ES-I3 (cell line): ENCODE measurements around the gene PLXNA4.

Experiments
- H3K36me3 ChIP-seq: 2 replicates; pipeline ENCODE4 v1.6.1; 2013; ENCODE audit warnings: mild to moderate bottlenecking, low read length, control low read depth, moderate library complexity; ENCODE audit not compliant: insufficient read depth
- H3K4me1 ChIP-seq: 2 replicates; pipeline ENCODE4 v1.6.1; 2013; ENCODE audit warnings: mild to moderate bottlenecking, control low read depth, low read length; ENCODE audit not compliant: insufficient read depth
- H3K9ac ChIP-seq: 2 replicates; pipeline ENCODE4 v1.6.1; 2013; ENCODE audit warnings: low read depth, mild to moderate bottlenecking, low read length, moderate library complexity
- H3K9me3 ChIP-seq: 2 replicates; pipeline ENCODE4 v1.6.1; 2013; ENCODE audit warnings: mild to moderate bottlenecking, low read length, moderate library complexity; ENCODE audit not compliant: control insufficient read depth, insufficient read depth

The PLXNA4 gene

DNA sequence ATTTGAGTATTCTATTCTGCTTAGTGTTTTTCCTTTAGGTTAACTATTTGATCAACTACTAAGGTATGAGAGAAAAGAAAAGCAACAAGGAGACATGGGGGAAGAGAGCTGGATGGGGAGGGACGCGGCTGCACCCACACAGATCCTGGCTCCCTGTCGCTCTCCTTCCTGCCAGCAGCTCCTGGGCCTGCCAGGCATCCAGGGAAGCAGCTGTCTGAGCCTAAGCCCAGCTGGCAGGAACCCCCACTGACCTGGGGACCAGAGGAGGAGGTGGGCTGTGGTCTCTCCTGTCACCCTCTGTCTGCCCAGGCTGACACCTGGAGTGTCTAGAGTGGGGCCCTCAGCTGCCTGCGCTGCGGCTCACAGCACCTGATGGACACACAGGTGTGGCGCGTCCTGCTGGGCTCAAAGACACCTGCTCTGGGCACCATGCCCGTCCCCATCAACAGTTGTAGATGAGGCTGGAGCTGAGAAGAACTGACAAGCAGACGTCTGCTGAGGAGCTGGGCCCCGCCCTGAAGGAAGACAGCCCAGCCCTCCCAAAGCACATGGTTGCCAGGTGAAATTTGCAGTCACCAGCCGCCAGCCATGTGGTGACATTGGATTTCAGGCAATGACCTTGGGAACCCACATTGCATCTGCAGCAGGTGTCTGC, 207.9 kb downstream of the PLXNA4 start:
- Histone ChIP-seq H3K9me3 (no peaks in the 10 kb centered on the region), H3K36me3 (no peaks in the 10 kb centered on the region), H3K4me1 (no peaks in the 10 kb centered on the region), H3K9ac (no peak overlapping the region)

GRCh38 chr7:132367795-132368194, 208.5 kb downstream of the PLXNA4 start:
- Histone ChIP-seq H3K4me1 (no peaks in the 10 kb centered on the region), H3K36me3 (no peaks in the 10 kb centered on the region), H3K9me3 (no peaks in the 10 kb centered on the region), H3K9ac (no peak overlapping the region)

- no peaks in the 10 kb centered on the region for H3K9me3 ChIP-seq
- no peak overlapping the region for H3K9ac ChIP-seq
- H3K36me3 ChIP-seq, result no peaks in the 10 kb centered on the region
- no peaks in the 10 kb centered on the region for H3K4me1 ChIP-seq
These were observed 209.3 kb downstream of the PLXNA4 start for GRCh38 chr7:132367004-132367403.

- no peaks in the 10 kb centered on the region for H3K9me3 ChIP-seq
- no peaks in the 10 kb centered on the region for H3K36me3 ChIP-seq
- no peak overlapping the region for H3K9ac ChIP-seq
- no peaks in the 10 kb centered on the region for H3K4me1 ChIP-seq
These were observed 212.0 kb downstream of the PLXNA4 start for GRCh38 chr7:132364226-132364625.

- no peak overlapping the region for H3K9ac ChIP-seq
- no peaks in the 10 kb centered on the region for H3K36me3 ChIP-seq
- H3K9me3 ChIP-seq, result no peaks in the 10 kb centered on the region
- no peaks in the 10 kb centered on the region for H3K4me1 ChIP-seq
These were observed 214.2 kb downstream of the PLXNA4 start for GRCh38 chr7:132362059-132362458.

GRCh38 chr7:132361146-132361545, 215.1 kb downstream of the PLXNA4 start:
- H3K9me3 ChIP-seq, result no peaks in the 10 kb centered on the region
- no peak overlapping the region for H3K9ac ChIP-seq
- H3K36me3 ChIP-seq, result no peaks in the 10 kb centered on the region
- no peaks in the 10 kb centered on the region for H3K4me1 ChIP-seq

- Histone ChIP-seq H3K9ac (no peak overlapping the region), H3K9me3 (no peaks in the 10 kb centered on the region), H3K4me1 (no peaks in the 10 kb centered on the region), H3K36me3 (no peaks in the 10 kb centered on the region)
These were observed 216.5 kb downstream of the PLXNA4 start for GRCh38 chr7:132359743-132360142.

DNA sequence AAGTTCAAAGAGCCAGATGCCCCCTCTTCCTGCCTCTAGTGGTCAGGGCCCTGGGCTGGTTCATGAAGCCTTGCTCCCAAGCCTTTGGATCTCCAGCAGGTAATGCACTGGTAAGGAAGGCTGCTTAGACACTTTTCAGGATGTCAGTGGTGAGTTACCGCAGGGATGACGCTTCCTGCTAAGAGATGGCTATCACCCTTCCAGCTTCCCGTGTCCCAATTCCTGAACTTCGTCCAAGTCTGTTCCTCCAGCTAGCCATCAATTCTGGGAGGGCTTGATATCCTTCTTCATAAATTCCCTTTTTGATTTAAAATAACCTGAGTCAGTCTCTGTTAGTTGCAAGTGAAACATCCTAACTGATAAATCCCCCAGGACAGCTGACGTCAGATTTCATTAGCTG, 221.2 kb downstream of the PLXNA4 start:
- Histone ChIP-seq H3K36me3 (no peaks in the 10 kb centered on the region), H3K9ac (no peak overlapping the region), H3K4me1 (peaks cover 8% of the 10 kb centered on the region; the same call in 1 of the 2 replicates), H3K9me3 (no peaks in the 10 kb centered on the region)

DNA sequence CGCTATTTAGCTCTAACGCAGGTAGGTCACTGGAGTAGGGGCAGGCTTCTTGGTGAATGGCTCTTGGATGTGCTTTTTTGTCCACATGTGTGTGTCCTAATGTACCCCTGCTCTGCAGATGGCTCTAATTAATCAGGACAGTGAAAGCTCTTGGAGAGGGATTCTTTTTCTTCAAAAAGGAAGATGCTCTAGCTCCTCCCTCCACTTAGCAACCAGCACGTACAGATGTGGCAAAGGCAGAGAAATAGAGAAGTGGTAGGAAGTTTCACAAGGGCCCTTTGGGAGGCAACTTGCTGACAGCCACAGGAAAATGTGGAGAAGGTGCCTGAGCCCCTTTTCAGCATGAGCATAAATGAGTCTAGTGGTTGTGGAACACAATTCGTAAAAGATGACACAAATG, 221.7 kb downstream of the PLXNA4 start:
- H3K9ac ChIP-seq, result no peak overlapping the region
- peaks cover 8% of the 10 kb centered on the region; the same call in 1 of the 2 replicates for H3K4me1 ChIP-seq
- H3K9me3 ChIP-seq, result no peaks in the 10 kb centered on the region
- H3K36me3 ChIP-seq, result no peaks in the 10 kb centered on the region

- no peaks in the 10 kb centered on the region for H3K9me3 ChIP-seq
These were observed 222.3 kb downstream of the PLXNA4 start for GRCh38 chr7:132353936-132354335.

DNA sequence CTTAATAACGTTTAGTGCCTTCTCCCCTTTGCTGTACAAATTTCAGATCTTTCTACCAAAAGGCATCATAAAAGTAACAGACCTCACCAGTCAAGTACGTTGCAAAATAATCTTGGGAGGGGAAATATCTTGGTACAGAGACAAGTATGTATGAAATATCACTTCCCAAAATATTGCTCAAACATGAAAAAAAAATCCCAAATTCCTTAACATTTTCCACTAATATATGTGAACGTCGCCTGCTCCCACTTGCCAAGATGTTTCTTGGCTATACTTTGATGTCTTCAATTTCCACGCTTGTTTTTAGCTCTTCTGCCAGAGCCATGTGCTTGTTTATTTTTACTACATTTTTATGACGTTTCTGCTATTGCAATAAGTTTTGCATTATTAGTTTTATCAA, 223.5 kb downstream of the PLXNA4 start:
- Histone ChIP-seq H3K4me1 (peaks cover 8% of the 10 kb centered on the region; the same call in 1 of the 2 replicates), H3K9ac (no peak overlapping the region), H3K9me3 (no peaks in the 10 kb centered on the region), H3K36me3 (no peaks in the 10 kb centered on the region)

More at GRCh38 chr7:132353936-132354335, 222.3 kb downstream of the PLXNA4 start:
- Histone ChIP-seq H3K4me1 (peaks cover 8% of the 10 kb centered on the region; the same call in 1 of the 2 replicates), H3K36me3 (no peaks in the 10 kb centered on the region), H3K9ac (no peak overlapping the region)

DNA sequence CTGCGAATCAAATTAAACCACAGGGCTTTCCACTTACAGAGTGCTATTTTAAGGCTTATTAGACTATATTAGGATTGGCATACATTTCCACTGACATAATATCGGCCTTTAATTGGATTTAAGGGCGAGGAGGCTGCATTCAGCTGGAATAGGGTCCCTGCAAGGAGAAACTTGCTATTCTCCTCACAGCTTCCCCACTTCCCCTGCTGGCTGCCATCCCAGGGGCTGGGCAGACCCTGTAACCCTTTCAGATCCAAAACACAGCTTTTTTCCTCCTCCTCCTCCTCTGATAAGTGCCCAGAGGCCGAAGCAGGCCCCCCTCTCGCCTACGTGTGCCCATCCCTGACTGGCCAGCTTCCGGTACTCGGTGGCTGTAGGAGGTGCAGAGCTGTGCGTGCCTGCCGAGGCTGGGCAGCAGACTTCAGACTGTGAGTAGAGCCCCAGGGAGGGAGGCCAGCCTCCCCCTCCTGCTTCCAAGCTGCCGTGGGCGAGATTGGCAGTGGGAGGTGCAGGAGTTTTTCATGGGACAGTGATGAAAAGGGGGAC, 224.2 kb downstream of the PLXNA4 start:
- H3K9me3 ChIP-seq, result no peaks in the 10 kb centered on the region
- H3K36me3 ChIP-seq, result no peaks in the 10 kb centered on the region
- H3K4me1 ChIP-seq, result peaks cover 8% of the 10 kb centered on the region; the same call in 1 of the 2 replicates
- H3K9ac ChIP-seq, result no peak overlapping the region

GRCh38 chr7:132350741-132351140, 225.5 kb downstream of the PLXNA4 start:
- H3K36me3 ChIP-seq, result no peaks in the 10 kb centered on the region
- no peak overlapping the region for H3K9ac ChIP-seq
- H3K4me1 ChIP-seq, result peaks cover 8% of the 10 kb centered on the region; the same call in 1 of the 2 replicates
- no peaks in the 10 kb centered on the region for H3K9me3 ChIP-seq

DNA sequence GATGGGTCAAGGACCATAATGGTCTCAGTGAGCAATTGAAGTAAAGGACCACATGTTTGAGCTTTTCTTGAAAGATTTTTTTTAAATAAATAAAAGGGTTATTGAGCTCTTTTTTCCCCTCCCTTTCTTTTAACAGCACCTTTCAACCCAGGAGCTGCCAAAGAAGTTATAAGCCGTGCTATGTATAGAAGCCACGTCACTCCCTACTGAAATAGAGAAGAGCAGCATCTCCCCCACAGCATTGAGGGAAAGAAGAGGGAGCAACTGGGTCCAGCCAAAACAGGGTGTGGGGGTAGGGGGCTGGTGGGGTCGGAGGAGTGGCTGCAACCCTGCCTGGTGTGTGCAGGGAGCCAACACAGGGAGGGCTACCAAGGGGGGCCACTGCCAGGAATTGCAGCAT, 227.2 kb downstream of the PLXNA4 start:
- Histone ChIP-seq H3K4me1 (peaks cover 8% of the 10 kb centered on the region; the same call in 1 of the 2 replicates), H3K9ac (no peak overlapping the region), H3K36me3 (no peaks in the 10 kb centered on the region), H3K9me3 (no peaks in the 10 kb centered on the region)

DNA sequence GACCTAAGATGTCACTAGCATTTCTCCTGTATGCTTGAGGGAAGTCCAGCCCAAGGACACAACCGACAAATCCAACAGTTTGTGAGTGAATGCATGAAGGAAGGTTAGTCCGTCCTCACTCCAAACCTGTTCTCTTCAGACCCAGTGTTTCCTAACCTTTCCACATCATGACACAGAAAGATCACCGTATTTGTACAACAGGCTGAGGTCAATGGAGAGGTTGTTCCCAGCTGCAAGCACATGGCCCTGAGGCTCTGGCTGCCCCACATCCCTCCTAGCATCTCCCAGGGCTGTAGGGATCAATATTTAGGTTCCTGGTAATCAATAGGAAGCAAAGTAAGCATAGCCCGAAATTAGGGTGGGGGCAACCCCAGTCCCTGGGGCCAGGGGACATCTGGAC, 227.9 kb downstream of the PLXNA4 start:
- Histone ChIP-seq H3K9ac (no peak overlapping the region), H3K4me1 (peaks cover 8% of the 10 kb centered on the region; the same call in 1 of the 2 replicates), H3K36me3 (no peaks in the 10 kb centered on the region), H3K9me3 (no peaks in the 10 kb centered on the region)
